ENCODE results near the gene PAX6.

- TF ChIP-seq SMC3 (IDR thresholded peaks at IDR 0.05; ENCODE audit: low read depth, low read length) (no peak), CTCF (IDR thresholded peaks at IDR 0.05) (no peak), FOXM1 (IDR thresholded peaks at IDR 0.05; ENCODE audit: low read depth) (no peak), CHD2 (IDR thresholded peaks at IDR 0.05; ENCODE audit: low read length, partially characterized antibody) (no peak), RFX5 (IDR thresholded peaks at IDR 0.05; ENCODE audit: low read length) (no peak), TEAD4 (IDR thresholded peaks at IDR 0.05; ENCODE audit: borderline replicate concordance, insufficient read depth) (no peak), TAF1 (IDR thresholded peaks at IDR 0.05; ENCODE audit: borderline replicate concordance, low read depth, low read length) (no peak)
- TF ChIP-seq, protein P1, sequence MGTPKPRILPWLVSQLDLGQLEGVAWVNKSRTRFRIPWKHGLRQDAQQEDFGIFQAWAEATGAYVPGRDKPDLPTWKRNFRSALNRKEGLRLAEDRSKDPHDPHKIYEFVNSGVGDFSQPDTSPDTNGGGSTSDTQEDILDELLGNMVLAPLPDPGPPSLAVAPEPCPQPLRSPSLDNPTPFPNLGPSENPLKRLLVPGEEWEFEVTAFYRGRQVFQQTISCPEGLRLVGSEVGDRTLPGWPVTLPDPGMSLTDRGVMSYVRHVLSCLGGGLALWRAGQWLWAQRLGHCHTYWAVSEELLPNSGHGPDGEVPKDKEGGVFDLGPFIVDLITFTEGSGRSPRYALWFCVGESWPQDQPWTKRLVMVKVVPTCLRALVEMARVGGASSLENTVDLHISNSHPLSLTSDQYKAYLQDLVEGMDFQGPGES (IDR thresholded peaks at IDR 0.05; ENCODE audit: low read depth, low read length), result no peak
- TF ChIP-seq, protein P2, sequence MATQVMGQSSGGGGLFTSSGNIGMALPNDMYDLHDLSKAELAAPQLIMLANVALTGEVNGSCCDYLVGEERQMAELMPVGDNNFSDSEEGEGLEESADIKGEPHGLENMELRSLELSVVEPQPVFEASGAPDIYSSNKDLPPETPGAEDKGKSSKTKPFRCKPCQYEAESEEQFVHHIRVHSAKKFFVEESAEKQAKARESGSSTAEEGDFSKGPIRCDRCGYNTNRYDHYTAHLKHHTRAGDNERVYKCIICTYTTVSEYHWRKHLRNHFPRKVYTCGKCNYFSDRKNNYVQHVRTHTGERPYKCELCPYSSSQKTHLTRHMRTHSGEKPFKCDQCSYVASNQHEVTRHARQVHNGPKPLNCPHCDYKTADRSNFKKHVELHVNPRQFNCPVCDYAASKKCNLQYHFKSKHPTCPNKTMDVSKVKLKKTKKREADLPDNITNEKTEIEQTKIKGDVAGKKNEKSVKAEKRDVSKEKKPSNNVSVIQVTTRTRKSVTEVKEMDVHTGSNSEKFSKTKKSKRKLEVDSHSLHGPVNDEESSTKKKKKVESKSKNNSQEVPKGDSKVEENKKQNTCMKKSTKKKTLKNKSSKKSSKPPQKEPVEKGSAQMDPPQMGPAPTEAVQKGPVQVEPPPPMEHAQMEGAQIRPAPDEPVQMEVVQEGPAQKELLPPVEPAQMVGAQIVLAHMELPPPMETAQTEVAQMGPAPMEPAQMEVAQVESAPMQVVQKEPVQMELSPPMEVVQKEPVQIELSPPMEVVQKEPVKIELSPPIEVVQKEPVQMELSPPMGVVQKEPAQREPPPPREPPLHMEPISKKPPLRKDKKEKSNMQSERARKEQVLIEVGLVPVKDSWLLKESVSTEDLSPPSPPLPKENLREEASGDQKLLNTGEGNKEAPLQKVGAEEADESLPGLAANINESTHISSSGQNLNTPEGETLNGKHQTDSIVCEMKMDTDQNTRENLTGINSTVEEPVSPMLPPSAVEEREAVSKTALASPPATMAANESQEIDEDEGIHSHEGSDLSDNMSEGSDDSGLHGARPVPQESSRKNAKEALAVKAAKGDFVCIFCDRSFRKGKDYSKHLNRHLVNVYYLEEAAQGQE (IDR thresholded peaks at IDR 0.05; ENCODE audit: low read depth, low read length), result no peak
Observed at GRCh38 chr11:31747581-31747980, 63.5 kb downstream of the PAX6 start.
